Erythroblast (primary cell): Measurements from ENCODE around the gene FOXP1.

ENCODE experiments used
- GATA1 ChIP-seq: IDR thresholded peaks from 2 replicates; pipeline ENCODE4 v1.6.1; 2011; ENCODE audit warnings: low read depth, mild to moderate bottlenecking, control low read depth, low read length, moderate library complexity
- POLR2A ChIP-seq: IDR thresholded peaks from 2 replicates; pipeline ENCODE4 v1.6.1; 2011; ENCODE audit warnings: mild to moderate bottlenecking, low read length

- no peak for TF ChIP-seq POLR2A
- no peak for TF ChIP-seq GATA1
Measured at GRCh38 chr3:71197841-71198565, 385.5 kb downstream of the FOXP1 start.
